HuH-7 (cell line): ENCODE data around the gene TBC1D1.

Experiments used
- DNase-seq: peaks from one replicate; pipeline ENCODE4 v3.0.0; 2011; ENCODE audit warnings: low spot score

The TBC1D1 gene

DNA sequence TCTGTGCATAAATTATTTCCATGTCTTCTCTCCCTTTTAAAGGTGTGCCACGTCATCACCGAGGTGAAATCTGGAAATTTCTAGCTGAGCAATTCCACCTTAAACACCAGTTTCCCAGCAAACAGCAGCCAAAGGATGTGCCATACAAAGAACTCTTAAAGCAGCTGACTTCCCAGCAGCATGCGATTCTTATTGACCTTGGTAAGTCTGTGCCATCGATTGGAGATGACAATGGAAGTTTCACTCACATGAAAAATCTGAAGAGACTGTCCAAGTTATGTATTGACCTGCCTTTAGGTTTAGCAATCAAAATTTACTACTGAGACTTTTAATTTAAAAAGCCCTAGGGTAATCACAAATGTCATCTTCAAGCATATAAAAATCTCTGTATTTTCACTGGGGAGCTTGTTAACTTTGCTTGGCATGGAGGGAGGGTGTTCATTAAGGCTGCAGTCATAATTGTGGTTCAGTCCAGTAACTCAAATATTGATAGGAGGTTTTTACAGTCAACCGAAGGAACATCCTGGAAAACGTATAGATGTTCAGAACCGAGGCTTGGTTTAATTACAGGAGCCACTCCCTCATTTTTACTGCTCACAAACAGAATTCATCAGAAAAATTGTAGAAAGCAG lies 212.2 kb downstream of the TBC1D1 start:
- no peak for DNase-seq

DNA sequence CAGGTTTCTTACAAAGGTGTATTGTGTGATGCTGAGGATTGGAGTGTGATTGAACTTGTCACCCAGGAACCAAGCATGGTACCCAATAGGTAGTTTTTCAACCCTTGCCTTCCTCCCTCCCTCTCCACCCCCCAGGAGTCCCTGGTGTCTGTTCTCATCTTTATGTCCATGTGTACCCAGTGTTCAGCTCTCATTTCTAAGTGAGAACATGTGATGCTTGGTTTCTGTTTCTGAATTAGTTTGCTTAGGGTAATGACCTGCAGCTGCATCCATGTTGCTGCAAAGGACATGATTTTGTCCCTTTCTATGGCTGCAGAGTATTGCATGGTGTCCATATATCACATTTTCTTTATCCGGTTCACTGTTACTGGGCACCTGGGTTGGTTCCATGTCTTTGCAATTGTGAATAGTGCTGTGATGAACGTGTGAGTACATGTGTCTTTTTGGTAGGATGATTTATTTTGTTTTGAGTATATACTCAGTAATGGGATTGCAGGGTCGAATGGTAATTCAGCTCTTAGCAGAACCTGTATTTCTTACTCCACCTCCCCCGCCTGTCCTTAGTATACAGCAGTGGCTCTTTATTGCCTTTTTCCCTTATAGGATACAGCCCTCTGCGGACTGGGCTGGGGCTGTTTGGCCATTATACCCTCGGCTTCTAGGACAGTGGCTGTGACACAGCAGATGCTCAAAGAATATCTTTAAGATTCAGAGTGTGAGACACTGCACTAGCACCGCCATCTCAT lies 214.8 kb downstream of the TBC1D1 start:
- DNase-seq = no peak

DNA sequence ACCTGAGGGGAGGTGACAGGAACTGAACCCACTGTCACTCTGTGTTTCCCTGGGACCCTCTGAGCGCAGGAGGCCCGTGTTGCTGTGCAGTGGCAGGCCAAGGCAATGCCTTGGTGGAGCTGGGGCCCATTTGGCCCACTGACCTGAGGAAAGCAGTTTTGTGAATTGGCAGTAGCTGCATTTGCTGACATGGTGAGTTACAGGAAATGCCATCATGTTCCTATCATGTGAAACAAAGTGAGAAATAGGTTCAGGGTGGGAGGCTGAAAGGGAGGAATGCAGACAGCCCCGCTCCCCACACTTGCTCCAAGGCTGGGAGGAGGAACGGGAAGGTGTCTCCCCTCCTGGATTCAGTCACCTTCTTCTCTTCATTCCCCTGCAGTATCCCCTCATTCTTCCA lies 215.4 kb downstream of the TBC1D1 start:
- no peak for DNase-seq

DNA sequence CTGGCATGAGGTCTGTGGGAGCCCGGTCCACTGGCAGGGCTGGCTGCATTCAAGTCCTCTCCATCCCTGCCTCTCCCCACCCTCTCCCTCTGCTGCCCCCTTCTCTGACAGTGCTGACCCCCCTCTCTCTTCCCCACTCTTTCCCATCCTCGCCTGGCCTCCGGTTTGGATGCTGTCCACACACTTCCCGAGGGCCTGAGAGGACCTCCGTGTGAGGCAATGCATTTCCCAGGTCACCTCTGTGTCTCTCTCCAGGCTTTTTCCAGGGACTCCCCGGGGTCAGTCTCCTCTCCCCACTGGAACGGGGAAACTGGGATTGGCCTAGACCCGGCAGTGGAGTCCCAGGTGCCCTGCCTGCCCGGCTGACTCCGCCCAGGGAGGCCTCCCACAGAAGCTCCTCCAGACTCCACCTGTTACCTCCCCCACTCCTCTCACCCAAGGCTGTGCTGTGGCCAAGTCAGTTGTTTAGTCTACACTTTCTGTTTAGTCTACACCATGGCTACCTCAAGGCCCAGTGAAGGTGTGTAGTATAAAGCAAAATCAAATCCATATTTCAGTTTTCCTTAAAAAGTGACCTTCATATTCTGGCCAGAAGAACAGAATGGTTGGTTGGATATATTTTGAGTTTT lies 216.1 kb downstream of the TBC1D1 start:
- DNase-seq = no peak

DNA sequence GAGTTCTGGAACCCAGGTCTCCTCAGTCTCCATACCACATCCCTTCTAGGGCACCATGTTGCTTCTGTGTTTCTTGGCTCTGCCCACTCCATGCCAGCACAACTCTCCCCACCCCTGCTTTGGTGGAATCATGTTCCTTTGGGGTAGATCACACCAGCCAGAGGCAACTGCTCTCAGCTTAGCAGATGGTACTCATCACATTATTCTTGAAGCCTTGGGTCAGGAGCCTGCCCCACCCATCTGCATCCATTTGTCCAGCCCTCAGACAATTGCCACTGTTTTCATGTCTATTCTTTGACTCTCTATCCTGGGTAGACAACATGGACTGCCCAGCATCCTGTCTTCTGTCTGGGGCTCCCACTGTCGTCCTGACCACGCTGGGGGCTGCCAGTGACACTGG lies 216.9 kb downstream of the TBC1D1 start:
- DNase-seq = no peak

DNA sequence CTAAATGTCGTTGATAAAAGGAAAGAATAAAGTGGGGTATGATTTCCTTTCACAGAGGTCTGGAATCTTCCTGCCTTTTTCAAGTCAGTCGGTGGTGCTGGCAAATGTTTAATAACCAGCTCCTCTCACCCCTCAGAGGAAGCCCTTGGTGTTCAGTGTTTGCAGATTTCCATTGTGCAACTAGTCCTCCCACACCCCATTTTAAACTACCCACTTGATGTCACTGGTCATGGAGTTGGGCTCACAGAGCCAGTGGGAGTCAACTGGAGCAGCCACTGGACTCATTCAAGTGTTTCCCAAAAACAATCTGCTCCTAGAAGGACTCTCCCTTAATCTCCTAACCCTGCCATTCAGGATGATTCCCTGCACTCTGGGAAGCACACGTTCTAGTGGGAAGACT lies 218.5 kb downstream of the TBC1D1 start:
- no peak for DNase-seq

DNA sequence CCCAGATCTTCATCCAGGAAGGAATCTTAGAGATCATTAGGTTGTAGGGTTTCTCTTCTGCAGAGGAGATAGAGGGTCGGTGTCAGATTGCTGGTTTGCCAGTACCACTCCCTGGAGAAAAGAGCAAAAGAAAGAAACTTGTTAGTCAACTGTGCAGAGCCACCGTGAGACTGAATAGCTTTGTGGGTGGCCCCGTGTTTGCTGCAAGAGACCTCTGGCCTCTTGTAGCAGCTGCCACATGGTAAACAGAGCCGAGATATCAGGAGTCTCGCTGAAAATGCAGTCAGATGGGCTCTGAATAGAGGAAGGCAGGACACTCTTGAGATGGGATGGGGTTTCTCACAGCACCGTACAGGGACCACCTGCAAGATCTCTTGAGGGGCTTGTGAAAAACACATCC lies 219.0 kb downstream of the TBC1D1 start:
- DNase-seq = peak; percentile 58

DNA sequence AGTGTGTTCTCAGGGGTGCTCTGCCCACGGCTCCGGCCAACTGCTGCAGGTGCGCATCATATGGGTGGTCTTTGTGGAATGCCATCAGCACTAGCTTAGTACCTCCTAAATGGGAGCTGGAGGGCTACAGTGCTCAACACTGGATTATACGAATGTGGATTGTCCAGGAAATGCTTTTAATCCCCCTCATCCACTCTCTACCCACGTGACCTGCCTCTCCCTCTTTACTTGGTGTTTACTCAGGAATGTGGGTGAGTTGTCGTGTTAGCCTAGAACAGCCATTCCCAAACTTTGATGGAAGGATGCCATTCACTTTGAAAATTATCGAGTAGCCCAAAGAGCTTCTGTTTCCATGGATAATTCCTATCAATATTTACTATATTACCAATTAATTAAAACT lies 220.1 kb downstream of the TBC1D1 start:
- no peak for DNase-seq

DNA sequence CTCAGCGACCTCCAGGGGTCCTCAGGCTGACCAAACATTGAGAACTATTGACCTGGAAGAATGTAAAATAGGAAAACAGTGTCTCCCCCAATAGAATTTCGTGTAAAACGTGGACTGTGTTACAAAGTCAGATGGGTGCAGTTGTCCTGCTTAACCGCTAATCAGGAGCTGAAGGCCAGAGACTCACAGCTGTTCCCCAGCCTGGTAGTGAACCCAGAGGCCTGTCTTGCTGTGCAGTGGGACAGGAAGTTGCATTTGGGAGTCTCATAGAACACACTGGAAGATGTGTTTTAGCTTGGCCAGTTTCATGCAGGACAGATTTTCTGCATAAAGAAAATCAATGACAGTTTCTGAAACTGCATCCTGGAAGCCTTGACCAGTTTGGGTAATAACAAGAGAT lies 220.8 kb downstream of the TBC1D1 start:
- no peak for DNase-seq

DNA sequence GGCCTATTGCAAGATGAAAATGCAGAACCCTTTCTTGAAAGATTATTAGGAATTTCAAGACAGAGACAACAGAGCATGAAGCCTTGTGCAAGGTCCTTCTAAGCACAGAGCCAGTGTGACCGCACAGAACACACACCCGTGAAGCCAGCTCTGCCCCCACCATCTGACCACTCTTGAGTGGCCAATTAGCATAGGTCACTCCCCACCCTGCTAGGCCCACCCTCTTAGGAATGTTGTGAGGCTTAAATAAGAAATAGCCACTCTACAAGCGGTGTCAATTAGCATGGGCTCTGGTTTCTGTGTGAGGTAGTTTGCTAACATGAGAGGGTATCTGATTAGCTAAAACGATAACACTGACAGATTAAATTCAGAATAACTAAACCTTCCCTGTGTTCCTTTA lies 222.2 kb downstream of the TBC1D1 start:
- no peak for DNase-seq

DNA sequence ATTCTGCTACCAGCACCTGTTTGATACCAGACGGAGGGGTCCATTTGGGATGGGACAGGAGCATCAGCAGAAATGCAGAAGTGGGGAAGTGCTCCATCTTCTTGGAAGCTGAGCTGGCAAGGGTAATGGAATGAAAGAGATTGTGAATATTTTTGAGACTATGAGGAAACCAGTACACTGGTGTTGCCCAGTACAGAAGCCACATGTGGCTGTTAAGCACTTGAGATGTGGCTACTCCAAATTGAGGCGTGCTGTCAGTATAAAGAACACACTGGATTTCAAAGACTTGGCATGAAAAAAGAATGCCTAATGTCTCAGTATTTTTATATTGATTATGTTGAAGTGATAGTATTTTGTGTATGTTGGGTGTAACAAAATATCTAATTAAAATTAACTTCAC lies 222.7 kb downstream of the TBC1D1 start:
- DNase-seq = no peak

DNA sequence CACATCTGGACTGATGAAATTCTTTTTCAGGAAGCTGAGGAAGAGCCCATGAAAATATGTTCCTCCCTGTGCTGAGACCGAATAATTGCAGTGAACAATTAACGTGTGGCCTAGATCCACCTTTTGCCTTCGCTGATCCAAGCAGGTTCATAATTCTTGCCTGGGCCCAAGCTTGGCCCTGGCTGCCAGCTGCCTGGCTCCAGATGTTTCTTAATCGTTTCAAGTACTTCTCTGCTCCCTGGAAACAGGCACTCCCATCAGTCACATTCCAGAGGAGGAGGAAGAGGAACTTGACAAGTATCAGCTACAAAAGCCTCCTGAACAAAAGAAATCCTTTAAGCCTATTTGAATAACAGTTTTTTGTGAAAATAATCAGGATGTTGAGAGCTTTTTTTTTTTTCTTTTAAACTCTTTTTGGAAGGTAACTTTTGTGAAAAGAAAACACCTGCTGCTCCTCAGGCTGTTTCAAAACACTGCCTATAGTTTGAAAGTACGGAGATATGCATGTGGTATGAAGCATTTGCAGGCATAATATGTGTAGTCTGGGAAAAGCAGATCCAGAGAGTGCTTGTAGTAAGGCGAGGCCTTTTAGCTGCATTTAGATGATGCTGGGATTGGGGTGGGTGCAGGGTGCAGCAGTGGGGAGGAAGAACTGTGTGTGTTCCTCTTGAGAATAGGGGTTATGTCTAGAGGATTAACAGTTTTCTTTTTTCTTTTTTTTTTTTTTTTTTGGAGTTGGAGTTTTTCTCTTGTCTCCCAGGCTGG lies 223.7 kb downstream of the TBC1D1 start:
- DNase-seq = no peak

DNA sequence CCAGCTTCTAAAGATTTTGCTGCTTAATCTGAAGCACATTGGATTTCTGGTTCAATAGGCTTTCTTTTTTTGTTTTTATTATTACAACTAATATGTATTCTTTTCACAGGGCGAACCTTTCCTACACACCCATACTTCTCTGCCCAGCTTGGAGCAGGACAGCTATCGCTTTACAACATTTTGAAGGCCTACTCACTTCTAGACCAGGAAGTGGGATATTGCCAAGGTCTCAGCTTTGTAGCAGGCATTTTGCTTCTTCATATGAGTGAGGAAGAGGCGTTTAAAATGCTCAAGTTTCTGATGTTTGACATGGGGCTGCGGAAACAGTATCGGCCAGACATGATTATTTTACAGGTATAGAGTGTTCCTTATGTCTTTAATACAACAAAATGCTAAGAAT lies 224.7 kb downstream of the TBC1D1 start:
- no peak for DNase-seq

DNA sequence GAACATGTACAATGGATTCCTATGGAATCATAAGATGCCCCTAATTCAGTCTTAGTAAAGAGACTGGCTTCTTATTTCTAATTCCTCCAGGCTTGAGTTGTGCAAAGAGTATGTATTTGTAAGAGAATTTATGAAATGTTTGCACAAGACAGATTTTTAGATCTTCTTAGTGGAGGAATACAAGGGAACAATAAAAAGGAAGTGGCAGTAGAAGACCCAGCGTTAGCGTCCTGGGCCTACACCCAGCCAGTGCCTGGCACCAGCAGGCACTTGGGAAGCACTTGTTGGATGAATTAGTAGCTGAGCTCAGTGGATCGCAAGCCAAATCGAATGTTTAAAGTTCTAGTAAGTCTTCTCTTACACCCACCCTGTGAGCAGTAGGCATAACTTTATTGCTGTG lies 226.7 kb downstream of the TBC1D1 start:
- DNase-seq = no peak

DNA sequence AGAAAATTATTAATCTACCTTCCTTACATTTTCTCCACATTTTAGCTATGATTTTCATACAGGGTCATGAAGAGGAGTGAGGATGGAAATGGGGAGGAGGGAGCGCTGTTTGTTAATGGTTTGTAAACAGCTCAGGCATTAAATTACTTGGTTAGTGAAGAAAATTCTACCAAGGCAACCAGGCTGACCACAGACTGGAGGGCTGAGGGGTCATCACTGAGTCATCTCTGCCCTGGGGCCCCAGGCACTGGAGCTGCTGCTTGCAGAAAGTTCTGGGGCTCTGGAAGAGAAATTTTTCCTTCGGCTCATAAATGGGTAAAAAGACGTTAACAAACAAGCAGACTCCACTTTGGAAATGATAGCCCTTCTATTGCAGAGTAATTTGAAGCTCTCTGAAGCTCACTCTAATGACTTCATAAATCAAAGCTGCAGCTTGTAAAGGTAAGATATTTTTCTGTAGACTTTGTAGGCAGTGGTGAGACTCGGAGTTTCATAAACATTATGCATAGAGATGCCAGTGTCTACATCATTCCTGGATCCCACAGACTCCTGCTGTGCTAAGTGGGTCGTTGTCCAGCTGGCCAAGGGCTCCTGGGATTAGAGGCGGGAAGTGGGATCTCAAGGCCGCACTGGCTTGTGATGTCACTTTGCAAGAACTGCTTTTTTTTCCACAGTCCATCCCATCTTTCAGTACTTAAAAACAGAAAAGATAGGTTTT lies 228.9 kb downstream of the TBC1D1 start:
- DNase-seq = no peak

DNA sequence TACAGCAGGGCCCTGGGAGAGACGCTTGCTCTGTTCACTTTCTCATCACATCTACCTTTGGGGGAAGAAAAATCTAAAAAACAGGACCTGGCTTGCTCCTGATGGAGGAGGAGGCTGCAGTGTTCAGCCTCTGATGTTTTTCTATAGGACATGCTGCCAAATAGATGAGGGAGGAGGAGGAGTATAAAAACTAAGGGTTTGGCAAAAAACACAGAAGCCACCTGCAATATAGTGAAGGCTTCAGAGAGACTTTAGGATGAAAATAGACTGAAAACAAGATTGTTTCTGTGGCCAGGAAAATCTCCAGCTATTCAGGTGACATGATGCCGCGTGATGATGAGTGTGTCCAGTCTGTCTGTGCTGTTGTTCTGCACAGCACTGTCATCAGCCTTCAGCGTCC lies 229.9 kb downstream of the TBC1D1 start:
- no peak for DNase-seq

DNA sequence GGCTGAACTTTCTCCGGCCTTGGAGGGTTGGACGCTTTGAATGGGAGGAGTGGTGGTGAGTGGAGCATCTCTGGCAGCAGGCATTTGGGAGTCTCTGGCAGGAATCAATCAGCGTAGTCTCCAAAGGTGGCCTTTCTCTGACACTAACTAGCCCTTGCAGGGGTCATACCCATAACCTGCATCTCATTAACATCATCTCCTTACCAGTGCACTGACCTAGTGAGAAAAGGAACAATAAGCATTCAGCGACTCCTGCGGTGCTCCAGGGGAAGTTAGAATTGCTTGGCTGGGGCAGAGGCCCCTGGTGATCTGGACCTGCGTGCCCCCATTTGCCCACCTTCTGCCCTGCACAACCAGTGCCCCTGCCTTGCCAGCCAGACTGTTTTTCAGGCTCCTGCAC lies 231.2 kb downstream of the TBC1D1 start:
- no peak for DNase-seq

DNA sequence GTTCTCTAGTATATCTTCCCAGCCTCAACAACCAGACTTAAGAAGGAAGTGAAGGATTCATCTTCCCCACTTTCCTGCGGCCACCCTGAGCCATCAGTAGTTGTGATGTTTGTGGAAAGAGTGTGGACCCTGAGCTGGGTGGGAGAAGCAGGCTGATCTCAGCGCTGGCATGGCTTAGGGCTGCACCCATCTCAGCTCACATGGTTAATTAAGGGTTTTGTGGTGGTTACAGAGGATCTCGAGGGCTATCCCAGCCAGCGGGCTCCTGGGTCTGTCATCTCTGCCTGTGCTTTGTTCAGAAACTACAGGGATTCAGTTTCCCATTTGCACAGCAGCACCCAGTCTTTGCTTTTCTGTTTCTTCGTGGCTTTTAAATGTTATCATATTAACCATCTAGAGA lies 232.7 kb downstream of the TBC1D1 start:
- DNase-seq = no peak

DNA sequence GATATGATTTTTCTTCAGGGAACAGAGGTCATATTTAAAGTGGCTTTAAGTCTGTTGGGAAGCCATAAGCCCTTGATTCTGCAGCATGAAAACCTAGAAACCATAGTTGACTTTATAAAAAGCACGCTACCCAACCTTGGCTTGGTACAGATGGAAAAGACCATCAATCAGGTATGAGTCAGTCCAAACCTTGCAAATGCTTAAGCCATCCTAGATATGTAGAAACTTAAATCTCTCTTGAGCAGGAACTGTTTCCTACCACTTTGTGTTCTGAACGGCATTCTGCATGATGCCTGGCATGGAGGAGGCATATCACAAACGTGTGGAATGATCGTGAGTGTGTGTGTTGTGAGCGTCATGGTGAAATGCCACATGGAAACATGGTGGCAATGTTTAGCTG lies 234.1 kb downstream of the TBC1D1 start:
- DNase-seq = no peak

DNA sequence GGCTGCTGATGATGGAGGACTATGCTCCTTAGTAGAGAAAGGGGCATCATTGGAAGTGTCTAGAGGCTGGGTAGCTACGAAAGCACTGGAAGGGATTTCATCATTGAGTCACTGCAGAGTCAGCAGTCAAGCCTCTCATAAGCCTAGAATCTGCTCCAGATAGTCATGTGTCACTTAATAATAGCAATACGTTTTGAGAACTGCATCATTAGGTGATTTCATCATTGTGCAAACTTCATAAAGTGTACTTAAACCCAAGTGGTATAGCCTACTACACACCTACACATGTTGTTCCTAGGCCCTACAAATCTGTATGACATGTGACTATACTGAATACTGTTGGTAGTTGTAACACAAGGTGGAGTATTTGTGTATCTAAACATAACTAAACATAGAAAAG lies 234.9 kb downstream of the TBC1D1 start:
- no peak for DNase-seq

DNA sequence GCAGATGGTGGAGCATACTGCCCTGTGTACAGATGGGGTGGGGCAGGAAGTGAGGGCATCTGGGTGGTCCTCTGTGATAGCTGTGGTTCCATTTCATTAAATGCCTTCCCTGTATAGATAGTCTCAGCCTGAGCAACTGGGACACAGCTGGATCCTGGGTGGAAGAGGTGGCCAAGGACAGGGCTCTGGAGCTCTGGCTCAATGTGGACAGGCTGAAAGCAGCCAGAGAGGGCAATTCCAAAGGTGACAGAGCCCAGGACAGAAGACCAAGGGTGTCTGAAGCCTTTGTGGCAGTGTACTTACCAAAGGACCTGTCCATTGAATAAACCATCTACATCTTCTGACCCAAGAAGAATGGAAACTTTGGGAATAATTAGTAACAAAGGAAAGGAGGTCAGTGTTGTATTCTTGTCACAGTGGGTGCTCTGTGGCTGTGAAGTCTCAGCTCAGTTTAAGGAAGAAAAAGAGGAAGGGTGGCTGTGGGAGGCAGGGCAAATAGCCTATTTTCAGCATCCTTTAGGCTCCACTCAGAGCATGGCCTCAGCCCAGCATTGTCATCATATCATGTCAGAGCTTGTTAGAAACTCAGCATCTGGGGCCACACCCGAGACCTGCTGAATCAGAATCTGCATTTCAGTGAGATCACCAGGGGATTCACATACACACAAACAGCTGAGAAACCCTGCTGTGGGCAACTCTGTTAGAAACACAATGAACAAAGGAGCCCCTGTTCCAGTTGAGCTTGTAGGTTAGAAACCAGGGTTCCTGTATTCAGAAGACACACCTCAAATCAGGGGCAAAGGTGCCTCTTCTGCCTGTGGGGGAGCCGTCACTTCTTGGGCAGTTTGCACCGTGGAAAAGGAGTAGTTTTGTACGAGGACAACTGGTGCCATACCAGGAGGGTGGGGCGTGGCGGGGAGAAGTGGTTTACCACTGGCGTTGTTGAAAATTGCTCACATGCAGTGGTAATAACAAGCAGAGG lies 237.9 kb downstream of the TBC1D1 start:
- DNase-seq = no peak
